HEK293 (cell line): ENCODE results near the gene RBM18.

Source experiments
- CTCF ChIP-seq: fragments of 450-650 bp; formaldehyde crosslinking; IDR thresholded peaks from 2 replicates; pipeline ENCODE4 v1.5.1; 2016; ENCODE audit warnings: missing biosample characterization, missing genetic modification characterization
- KLF10 ChIP-seq: fragments of 450-650 bp; IDR thresholded peaks from 2 replicates; pipeline ENCODE4 v1.5.1; 2018; ENCODE audit warnings: missing biosample characterization, mild to moderate bottlenecking, missing genetic modification characterization
- PATZ1 ChIP-seq: fragments of 450-650 bp; formaldehyde crosslinking; IDR thresholded peaks from 2 replicates; pipeline ENCODE4 v1.5.1; 2016; ENCODE audit warnings: missing biosample characterization, missing genetic modification characterization
- SP2 ChIP-seq: fragments of 450-650 bp; formaldehyde crosslinking; IDR thresholded peaks from 2 replicates; pipeline ENCODE4 v1.5.1; 2016; ENCODE audit warnings: missing biosample characterization, missing genetic modification characterization
- ZBTB11 ChIP-seq: fragments of 450-650 bp; formaldehyde crosslinking; conservative IDR thresholded peaks from 2 replicates; pipeline ENCODE4 v1.5.1; 2016; ENCODE audit warnings: low read depth, missing biosample characterization, missing genetic modification characterization
- ZNF155 ChIP-seq: fragments of 450-650 bp; formaldehyde crosslinking; IDR thresholded peaks from 2 replicates; pipeline ENCODE4 v1.5.1; 2016; ENCODE audit warnings: missing biosample characterization, missing genetic modification characterization
- ZNF239 ChIP-seq: fragments of 450-650 bp; formaldehyde crosslinking; IDR thresholded peaks from 2 replicates; pipeline ENCODE4 v1.5.1; 2016; ENCODE audit warnings: missing biosample characterization, missing genetic modification characterization
- ZNF670 ChIP-seq: fragments of 450-650 bp; formaldehyde crosslinking; IDR thresholded peaks from 2 replicates; pipeline ENCODE4 v1.5.1; 2016; ENCODE audit warnings: missing biosample characterization, missing genetic modification characterization, low read depth
- ZNF76 ChIP-seq: fragments of 450-650 bp; formaldehyde crosslinking; IDR thresholded peaks from 2 replicates; pipeline ENCODE4; 2016; ENCODE audit warnings: low read depth, missing biosample characterization, missing genetic modification characterization, borderline replicate concordance

GRCh38 chr9:122252796-122253195 lies 11.8 kb downstream of the RBM18 start:
- no peak for TF ChIP-seq PATZ1 (tag by site-specific recombination)
- no peak for TF ChIP-seq CTCF (tag by site-specific recombination)
- TF ChIP-seq ZNF670 (tag by site-specific recombination), result no peak
- TF ChIP-seq ZNF76, result no peak
- no peak for TF ChIP-seq ZNF155 (tag by site-specific recombination)
- TF ChIP-seq ZNF239 (tag by site-specific recombination), result no peak
- TF ChIP-seq ZBTB11 (tag by site-specific recombination), result no peak
- no peak for TF ChIP-seq KLF10 (tag by site-specific recombination)
- no peak for TF ChIP-seq SP2 (tag by site-specific recombination)
